Mucosa of rectum (tissue), 2 donors: Measurements from ENCODE around the gene FFAR2.
"Not testable (repeated sequence)": the region's sequence is repeated elsewhere in the genome, so short reads cannot be mapped to it uniquely, and the experiment has no call there.

ENCODE experiments used
- H3K27ac ChIP-seq, 2 donors: one replicate each; pipeline ENCODE4 v1.7.0; 2013; ENCODE audit warnings: inconsistent platforms in 2 of 2, low read depth in 2 of 2, low read length in 2 of 2
- H3K27me3 ChIP-seq, 2 donors: one replicate each; pipeline ENCODE4 v1.7.0; 2013; ENCODE audit warnings: low read length in 2 of 2; ENCODE audit not compliant: control insufficient read depth in 2 of 2, insufficient read depth in 2 of 2
- H3K36me3 ChIP-seq, 2 donors: one replicate each; pipeline ENCODE4 v1.7.0; 2013; ENCODE audit warnings: low read length in 2 of 2; ENCODE audit not compliant: control insufficient read depth in 2 of 2, insufficient read depth in 2 of 2
- H3K4me1 ChIP-seq, 2 donors: one replicate each; pipeline ENCODE4 v1.7.0; 2013; ENCODE audit warnings: low read length in 2 of 2, mild to moderate bottlenecking in 1 of 2; ENCODE audit not compliant: control insufficient read depth in 2 of 2, insufficient read depth in 2 of 2
- H3K4me3 ChIP-seq, 2 donors: one replicate each; pipeline ENCODE4 v1.7.0; 2013; ENCODE audit warnings: low read length in 2 of 2
- H3K9ac ChIP-seq, 2 donors: one replicate each; pipeline ENCODE4 v1.7.0; 2013; ENCODE audit warnings: low read length in 2 of 2, low read depth in 1 of 2, mild to moderate bottlenecking in 1 of 2
- H3K9me3 ChIP-seq, 2 donors: one replicate each; pipeline ENCODE4 v1.7.0; 2013; ENCODE audit warnings: low read length in 2 of 2; ENCODE audit not compliant: control insufficient read depth in 2 of 2
- donor health status: healthy.
- donor health status: Normal muscosa, but diverticular disease.

Gene FFAR2

DNA sequence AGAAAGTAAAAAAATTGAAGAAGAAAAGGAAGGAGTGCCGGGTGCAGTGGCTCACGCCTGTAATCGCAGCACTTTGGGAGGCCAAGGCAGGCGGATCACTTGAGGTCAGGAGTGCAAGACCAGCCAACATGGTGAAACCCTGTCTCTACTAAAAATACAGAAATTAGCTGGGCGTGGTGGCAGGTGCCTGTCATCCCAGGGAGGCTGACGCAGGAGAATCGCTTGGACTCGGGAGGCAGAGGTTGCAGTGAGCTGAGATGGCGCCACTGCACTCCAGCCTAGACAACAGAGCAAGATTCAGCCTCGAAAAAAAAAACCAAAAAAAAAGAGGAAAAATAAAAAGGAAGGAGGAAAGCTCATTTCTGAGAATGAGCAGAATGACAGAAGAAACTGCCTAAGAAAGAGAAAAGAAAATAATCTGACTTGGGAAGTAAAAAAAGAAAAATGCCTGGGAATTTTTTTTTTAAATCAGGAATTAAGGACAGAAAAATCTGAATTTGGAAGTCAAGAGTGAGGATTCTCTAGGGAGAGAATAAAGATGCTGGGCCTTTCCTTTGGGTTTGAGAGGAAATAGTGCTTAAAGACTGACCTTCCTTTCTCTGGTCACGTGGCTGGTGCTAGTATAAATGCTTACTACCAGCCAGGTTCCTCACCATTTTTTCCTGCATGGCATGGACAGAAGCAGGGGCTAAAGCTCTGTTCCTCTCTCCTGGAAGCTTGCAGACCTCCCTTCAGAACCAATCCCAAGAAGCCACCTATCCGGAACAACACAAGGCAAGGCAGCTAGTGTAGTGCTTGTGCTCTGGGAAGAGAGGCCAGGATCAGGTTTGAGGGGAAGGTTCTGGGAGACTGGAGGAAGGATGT, at the start of gene FFAR2:
Gene FFAR2 (plus strand): TSS at position 652 of the 864 bp plus-strand sequence. CDS start 1,458 bp downstream, outside the sequence.
- no peaks in the 10 kb centered on the region for H3K27me3 ChIP-seq
- H3K9me3 ChIP-seq = no peaks in the 10 kb centered on the region
- H3K27ac ChIP-seq = peak within 1 kb of the TSS in 1 of 2 donors; percentile 27
- no peak within 1 kb of the TSS for H3K9ac ChIP-seq
- peak within 1 kb of the TSS in 1 of 2 donors; percentile 2 for H3K4me3 ChIP-seq
- H3K4me1 ChIP-seq = peaks cover 6 to 10% of the 10 kb centered on the region in 2 donors
- H3K36me3 ChIP-seq = no peaks in the 10 kb centered on the region

DNA sequence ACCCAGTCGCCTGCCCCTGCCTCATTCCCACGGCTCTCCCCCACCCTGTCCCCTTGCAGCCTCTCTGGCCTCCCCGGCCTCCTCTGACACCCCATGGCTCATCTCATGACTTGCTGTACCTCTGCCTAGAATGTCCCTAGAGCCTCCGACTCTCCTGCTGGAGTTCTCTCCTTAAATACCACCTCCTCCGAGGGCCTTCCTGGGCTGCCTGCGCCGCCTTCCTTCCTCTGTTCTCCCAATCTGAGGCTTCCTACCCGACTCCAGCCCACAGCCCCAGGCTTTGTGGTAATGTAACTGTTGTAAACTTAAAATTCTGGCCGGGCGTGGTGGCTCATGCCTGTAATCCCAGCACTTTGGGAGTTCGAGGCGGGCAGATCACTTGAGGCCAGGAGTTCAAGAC, 49.5 kb upstream of the FFAR2 start:
- H3K9ac ChIP-seq = no peak overlapping the region
- no peak overlapping the region for H3K27ac ChIP-seq
- no peaks in the 10 kb centered on the region for H3K9me3 ChIP-seq
- no peak overlapping the region for H3K4me3 ChIP-seq
- no peaks in the 10 kb centered on the region for H3K27me3 ChIP-seq
- peaks cover 0 to 2% of the 10 kb centered on the region in 2 donors for H3K4me1 ChIP-seq
- no peaks in the 10 kb centered on the region for H3K36me3 ChIP-seq

DNA sequence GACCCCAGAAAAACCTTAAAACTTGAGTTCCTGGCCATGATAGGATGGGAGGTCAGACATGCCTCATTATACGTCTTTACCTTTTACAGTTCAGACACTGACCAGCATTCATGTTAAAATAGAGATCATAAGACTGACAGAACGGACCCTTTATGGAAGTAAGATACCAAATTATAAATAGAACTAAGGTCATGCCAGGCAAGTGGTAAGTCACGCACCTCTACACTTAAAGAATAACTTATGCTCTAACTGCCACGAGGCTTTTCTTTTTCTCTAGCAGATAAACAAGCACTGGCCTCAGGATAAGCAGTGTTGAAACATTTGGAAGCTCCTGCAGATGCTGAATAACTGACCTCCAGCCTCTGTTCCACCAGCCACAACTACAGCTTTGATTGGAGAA, 48.8 kb upstream of the FFAR2 start:
- no peaks in the 10 kb centered on the region for H3K27me3 ChIP-seq
- H3K4me1 ChIP-seq = peaks cover 0 to 2% of the 10 kb centered on the region in 2 donors
- no peak overlapping the region for H3K27ac ChIP-seq
- H3K9me3 ChIP-seq = no peaks in the 10 kb centered on the region
- H3K36me3 ChIP-seq = no peaks in the 10 kb centered on the region
- no peak overlapping the region for H3K4me3 ChIP-seq
- no peak overlapping the region for H3K9ac ChIP-seq

DNA sequence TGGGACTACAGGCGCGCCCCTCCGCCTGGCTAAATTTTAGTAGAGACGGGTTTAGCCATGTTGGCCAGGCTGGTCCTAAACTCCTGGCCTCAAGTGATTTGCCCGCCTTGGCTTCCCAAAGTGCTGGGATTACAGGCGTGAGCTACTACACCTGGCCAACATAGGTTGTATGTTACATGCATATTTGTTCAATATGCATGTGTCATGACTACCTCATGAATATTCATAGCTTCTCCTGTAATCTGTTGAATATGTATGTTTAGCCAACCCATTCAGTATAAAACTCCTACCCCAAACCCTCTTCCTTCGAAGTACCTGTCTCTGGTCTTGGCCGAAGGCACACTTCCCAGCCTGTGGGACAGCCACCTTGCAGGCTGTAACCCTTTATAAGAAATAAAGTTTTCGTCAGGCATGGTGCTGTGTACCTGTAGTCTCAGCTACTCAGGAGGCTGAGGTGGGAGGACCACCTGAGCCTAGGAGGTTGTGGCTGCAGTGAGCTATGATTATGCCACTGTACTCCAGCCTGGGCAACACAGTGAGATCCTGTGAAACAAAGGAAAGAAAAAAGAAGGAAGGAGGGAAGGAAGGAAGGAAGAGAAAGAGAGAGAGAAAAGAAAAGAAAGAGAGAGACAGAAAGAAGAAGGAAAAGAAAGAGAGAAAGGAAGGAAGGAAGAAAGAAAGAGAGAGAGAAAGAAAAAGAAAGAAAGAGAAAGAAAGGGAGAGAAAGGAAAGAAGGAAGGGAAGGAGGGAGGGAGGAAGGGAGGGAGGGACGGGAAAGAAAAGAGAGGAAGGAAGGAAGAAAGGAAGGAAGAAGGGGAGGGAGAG, 47.9 kb upstream of the FFAR2 start:
- Histone ChIP-seq H3K4me1 (peaks cover 0 to 2% of the 10 kb centered on the region in 2 donors), H3K27ac (no peak overlapping the region), H3K9me3 (no peaks in the 10 kb centered on the region), H3K4me3 (no peak overlapping the region), H3K9ac (no peak overlapping the region), H3K36me3 (no peaks in the 10 kb centered on the region), H3K27me3 (no peaks in the 10 kb centered on the region)

DNA sequence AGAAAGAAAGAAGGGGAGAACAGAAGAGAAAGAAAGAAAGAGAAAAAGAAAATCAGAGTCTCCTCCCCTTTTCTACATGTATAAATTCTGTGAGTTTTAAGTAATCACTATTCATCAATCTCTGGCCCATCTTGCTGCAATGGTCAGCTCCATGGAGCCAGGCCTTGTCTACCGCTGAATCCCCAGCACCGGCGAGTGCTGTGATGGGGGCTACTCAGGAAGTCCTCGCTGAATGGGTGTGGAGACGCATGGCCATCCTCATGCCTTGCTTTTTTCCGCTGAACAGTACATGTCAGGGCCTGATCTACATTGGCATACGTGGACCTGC, 47.3 kb upstream of the FFAR2 start:
- no peaks in the 10 kb centered on the region for H3K27me3 ChIP-seq
- H3K4me1 ChIP-seq = peaks cover 0 to 2% of the 10 kb centered on the region in 2 donors
- H3K27ac ChIP-seq = no peak overlapping the region
- no peaks in the 10 kb centered on the region for H3K9me3 ChIP-seq
- no peak overlapping the region for H3K4me3 ChIP-seq
- no peak overlapping the region for H3K9ac ChIP-seq
- H3K36me3 ChIP-seq = no peaks in the 10 kb centered on the region

DNA sequence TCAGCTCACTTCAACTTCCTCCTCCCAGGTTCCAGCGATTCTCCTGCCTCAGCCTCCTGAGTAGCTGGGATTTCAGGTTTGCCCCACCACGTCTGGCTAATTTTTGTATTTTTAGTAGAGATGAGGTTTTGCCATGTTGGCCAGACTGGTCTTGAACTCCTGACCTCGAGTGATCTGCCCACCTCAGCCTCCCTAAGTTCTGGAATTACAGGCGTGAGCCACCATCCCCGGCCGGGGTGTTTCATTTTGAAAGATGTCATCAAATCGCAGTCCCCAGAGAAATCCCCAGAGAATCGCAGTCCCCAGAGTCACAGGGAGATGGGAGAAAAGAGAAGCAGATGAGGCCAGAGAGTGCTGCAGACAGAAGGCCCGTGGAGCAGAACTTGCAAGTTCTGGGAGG, 46.6 kb upstream of the FFAR2 start:
- not testable (repeated sequence) for H3K27ac ChIP-seq, H3K4me1 ChIP-seq, H3K4me3 ChIP-seq, H3K36me3 ChIP-seq, H3K9me3 ChIP-seq, H3K27me3 ChIP-seq, H3K9ac ChIP-seq

DNA sequence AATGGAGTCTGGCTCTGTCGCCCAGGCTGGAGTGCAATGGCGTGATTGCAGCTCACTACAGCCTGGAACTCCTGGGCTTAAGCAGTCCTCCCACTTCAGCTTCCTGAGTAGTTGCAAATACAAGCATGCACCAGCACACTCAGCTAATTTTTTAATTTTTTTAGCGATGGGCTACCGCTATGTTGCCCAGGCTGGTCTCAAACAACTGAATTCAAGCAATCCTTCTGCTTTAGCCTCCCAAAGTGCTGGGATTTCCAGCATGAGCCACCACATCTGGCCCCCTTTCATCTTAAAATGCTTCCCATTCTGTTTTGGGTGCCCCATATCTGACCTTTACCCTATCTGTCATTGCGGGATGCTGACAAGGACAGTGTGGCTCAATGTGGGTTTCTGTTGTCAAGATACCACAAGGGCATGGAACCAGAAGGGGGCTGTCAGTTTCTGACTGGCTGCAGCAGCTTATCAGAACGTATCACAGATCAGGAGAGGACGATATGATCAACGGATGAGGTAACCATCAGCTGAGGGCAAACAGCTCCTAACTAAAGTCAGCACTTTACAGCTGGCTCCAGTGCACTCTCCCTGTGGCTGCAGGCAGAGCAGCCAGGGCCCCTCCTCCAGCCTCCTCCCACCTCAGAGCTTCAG, 44.8 kb upstream of the FFAR2 start:
- Histone ChIP-seq H3K9me3 (no peaks in the 10 kb centered on the region), H3K27ac (no peak overlapping the region), H3K9ac (no peak overlapping the region), H3K4me3 (no peak overlapping the region), H3K4me1 (no peaks in the 10 kb centered on the region), H3K27me3 (no peaks in the 10 kb centered on the region), H3K36me3 (no peaks in the 10 kb centered on the region)

DNA sequence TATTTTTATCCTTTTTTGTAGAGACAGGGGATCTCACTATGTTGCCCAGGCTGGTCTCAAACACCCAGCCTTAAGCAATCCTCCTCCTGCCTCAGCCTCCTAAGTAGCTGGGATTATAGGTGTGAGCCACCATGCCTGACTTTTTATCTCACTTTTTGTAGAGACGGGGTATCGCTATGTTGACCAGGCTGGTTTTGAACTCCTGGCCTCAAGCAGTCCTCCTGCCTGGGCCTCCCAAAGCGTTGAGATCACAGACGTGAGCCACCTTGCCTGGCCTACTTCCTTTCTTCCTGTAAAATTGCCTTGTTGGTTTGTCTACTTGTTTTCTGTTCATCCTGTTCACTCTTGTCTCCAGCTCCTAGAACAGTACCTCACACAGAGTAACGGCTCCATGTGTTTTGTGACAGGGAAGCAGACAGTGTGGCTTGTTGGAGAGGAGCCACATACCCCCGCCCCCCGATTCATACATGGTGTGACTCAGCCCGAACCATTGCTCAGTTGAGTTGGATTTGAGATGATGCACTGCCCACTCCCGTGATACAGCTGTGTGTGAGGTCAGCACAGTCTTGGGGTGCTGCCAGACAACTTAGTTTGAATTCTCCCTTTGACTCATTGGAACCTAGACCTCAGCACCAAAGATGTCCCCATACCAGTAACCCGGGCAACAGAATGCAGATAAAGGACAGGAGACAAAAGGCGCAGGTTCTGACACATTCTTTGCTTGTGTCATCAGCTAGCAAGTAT, 43.0 kb upstream of the FFAR2 start:
- Histone ChIP-seq H3K4me1 (peaks cover 0 to 3% of the 10 kb centered on the region in 2 donors), H3K9me3 (no peaks in the 10 kb centered on the region), H3K27ac (no peak overlapping the region), H3K36me3 (no peaks in the 10 kb centered on the region), H3K9ac (no peak overlapping the region), H3K27me3 (peaks cover 0 to 2% of the 10 kb centered on the region in 2 donors), H3K4me3 (no peak overlapping the region)

DNA sequence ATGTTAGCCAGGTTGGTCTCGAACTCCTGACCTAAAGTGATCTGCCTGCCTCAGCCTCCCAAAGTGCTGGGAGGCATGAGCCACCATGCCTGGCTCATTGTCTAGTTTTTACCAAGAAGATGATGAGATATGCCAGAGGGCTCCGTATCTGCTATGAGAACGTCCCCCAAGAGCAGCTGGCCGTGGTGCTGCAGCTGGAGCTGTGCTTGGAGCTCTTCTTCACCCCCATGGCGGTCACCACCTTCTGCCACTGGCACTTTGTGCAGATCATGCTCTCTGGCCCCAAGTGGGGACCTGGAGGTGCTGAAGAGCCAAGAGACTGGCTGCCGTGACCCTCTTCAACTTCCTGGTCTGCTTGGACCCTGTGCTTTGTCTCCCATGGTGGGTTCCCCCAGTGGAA, 40.4 kb upstream of the FFAR2 start:
- Histone ChIP-seq H3K36me3 (no peaks in the 10 kb centered on the region), H3K9ac (no peak overlapping the region), H3K4me3 (no peak overlapping the region), H3K27ac (no peak overlapping the region), H3K4me1 (peaks cover 0 to 3% of the 10 kb centered on the region in 2 donors), H3K27me3 (peaks cover 0 to 2% of the 10 kb centered on the region in 2 donors), H3K9me3 (no peaks in the 10 kb centered on the region)
